GM21737 (cell line): ENCODE data around the gene CDK5RAP1.
A peak's percentile ranks its signal among the peaks of the same experiment; 100 is the strongest.
"Not testable (repeated sequence)": the region's sequence is repeated elsewhere in the genome, so short reads cannot be mapped to it uniquely, and the experiment has no call there.

Experiments
- ATAC-seq: cut with Tn5 transposase; IDR thresholded peaks from one replicate; pipeline ENCODE4 v1.9.1; 2021; ENCODE audit warnings: mild to moderate bottlenecking, moderate library complexity; ENCODE audit not compliant: unreplicated experiment

The CDK5RAP1 gene

GRCh38 chr20:33419140-33419974, 18.0 kb upstream of the CDK5RAP1 start:
- ATAC-seq, result no peak

DNA sequence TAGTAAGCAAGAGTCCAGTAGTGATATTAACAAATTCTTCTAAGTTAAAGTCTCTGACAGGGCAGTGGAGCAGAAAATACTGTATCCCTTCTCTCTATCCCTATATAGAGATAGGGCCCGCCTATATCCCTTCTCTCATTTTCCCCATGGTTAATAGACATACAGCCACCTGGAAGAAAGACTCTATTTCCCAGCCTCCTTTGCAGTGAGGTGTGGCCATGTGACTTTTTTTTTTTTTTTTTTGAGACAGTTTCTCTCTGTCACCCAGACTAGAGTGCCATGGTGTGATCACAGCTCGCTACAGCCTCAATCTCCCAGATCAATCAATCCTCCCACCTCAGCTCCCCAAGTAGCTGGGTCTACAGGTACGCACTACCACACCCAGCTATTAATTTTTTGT, 16.7 kb upstream of the CDK5RAP1 start:
- no peak for ATAC-seq

- ATAC-seq, result no peak
Observed at GRCh38 chr20:33415948-33416347, 14.6 kb upstream of the CDK5RAP1 start.

DNA sequence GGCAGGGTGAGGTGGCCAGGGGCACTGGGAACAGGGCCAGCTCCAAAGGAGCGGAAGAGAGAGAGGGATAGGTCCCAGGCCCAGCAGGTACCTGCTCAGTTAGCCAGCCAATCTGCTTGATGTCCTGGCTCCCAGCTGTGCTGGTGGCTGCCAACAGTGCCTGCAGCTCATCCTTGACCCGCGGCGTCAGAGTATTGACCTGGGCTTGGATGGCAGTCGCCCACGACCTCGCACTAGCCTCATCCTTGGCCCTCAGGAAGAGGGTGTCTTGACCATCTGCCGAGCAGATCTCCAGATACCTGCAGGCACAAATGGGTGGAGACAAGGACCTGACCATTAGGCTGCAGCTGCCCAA, 11.1 kb upstream of the CDK5RAP1 start:
- no peak for ATAC-seq

DNA sequence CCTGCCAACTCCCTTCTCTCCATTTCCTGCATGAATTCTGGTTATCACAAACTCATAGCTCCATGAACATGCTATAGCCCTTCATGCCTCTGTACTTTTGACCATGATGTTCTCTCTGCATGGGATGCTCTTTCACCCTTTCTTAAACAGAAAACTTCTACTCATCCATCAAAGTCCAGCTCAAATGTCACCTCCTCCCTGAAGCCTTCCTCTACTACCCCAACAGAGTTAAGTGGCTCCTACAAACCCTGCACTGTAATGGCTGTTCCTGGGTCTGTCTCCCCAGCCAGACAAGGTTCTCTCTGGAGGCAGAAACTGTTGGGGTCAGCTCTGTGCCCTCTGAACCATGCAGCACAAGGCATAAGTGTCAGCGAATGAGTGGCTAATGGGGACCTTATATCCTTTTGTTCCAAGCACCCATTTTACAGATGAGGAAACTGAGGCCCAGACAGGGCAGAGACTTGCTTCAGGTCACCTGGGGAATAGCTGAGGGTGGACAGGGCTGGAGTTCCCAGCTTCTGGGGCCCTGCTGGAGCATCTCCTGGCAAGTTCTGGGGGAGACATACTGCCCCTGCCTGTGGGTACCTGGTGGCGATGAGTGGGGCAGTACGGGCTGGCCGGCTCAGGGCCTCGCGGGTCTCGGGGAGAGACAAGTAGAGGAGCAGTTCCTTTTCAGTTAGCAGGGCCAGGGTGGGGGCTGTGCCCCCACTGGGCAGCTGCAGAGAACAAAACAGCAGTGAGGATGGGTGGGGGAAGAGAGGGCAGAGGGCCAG, 10.6 kb upstream of the CDK5RAP1 start:
- ATAC-seq, result no peak

DNA sequence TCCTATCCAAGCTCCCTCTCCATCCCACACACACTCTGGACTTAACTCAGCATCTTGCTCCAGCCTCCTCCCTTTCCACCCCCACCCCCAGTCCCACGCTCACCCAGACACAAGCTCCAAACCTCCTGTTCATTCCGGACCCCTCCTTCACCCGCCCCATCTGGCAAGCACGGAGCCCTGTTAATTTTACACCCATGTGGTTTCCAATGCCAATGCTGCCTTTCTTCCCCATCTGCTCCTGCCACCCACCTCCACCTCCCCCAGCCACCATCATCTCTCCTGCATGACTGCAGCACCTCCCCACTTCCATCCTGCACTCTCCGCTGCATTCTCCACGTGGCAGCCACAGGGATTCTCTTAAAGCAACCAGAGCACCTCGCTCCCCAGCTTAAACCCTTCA, 9.9 kb upstream of the CDK5RAP1 start:
- ATAC-seq, result no peak

DNA sequence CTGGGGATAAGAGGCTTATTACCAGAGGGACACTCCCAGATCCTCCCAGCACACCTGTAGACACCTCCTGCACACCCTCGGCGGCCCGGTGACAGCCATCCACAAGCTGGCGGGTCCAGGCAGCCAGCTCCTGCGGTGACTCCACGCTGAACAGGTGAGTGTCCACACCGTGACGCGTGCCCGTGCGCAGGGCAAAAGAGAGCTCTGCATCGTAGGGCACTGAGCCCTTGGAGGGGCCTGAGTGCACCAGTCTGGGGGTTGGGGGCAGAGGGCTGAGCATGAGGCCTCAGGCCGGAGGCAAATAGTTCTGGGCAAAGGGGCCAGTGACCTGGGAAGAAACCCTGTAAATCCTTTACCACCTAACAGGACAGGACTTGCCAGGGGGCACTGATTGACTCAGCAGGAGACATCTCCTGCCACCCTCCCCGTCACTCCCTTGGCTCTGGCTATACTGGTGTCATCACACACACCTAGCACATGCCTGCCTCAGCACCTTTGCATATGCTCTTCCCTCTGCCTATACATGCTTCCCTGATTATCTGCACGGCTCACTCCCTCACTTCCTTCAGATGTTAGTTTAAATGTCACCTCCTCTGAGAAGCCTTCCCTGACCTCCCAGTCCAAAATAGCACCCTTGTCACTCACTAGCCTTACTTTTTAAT, 8.9 kb upstream of the CDK5RAP1 start:
- no peak for ATAC-seq

- peak; percentile 64 for ATAC-seq
Observed at GRCh38 chr20:33408716-33409654, 7.7 kb upstream of the CDK5RAP1 start.

DNA sequence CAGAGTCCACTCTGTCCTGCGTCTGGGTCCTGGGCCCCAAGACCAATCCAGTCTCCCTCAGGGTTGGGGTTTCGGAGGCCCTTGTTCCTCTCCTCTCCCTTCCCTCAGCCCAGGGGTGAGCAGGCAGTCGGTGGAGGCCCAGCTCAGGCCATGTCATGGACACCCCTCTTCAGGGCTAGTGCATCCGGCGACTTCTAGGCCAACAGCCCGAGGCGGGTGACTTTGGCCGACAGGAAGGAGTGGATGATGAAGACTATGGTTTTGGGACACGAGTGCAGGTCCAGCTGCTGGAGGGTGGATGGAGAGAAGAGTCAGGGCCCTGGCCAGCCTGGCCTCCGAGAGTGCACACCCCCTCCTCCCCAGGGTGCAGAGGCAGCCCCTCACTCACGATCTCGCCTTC, 7.0 kb upstream of the CDK5RAP1 start:
- no peak for ATAC-seq

DNA sequence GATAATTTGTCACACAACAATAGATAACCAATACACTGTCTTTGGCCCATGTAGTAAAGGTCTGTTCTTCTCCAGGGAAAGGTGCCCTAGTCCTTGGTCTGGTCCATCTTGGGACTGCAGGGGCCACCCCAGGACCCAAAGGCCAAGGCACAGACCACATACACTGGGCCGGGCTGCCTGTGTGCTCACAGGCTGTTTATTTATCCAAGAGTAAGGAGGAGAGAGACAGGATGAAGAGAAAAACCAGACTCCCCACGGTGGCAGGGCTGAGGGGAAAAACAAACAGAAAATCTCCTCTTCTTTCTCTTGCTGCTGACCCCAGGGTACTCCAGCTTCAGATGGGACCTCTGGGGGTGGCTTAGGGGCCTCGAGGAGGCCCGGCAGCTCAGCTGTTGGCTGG, 6.5 kb upstream of the CDK5RAP1 start:
- no peak for ATAC-seq

GRCh38 chr20:33407251-33407650, 5.9 kb upstream of the CDK5RAP1 start:
- ATAC-seq, result no peak

- no peak for ATAC-seq
Observed at GRCh38 chr20:33404281-33404680, 3.0 kb upstream of the CDK5RAP1 start.

DNA sequence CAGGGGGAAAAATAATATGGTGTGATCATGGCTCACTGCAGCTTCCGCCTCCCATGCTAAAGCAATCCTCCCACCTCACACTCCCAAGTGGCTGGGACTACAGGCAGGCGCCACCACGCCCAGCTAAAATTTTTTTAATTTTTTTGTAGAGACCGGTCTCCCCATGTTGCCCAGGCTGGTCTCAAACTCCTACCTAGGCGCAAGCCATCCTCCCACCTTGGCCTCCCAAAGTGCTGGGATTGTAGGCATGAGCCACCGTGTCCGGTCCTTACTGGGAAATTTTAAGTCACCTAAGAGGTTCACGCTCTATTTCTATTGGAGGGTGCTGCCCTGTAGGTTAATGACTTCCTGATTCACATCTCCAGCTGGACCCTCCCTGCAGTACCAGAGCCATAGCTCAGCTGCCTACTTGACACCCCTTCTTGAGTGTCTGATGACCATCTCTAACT, 626 bp upstream of the CDK5RAP1 start:
- no peak for ATAC-seq

DNA sequence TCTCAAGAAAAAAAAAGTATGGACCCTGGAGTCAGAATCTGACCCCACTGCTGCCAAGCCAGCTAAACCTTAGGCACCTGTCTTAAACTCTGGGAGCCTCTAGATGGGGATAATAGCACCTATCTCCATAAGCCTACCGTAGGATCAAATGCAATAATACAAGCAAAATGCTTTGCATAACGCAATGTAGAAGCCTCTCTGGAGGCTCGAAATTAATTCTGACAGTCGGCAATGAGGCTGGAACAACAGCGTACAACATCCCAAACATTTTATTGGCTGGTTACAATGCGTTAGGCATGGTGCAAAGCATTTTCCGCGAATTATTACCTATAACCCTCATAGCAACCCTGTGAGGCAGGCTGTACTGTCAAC, 521 bp downstream of the CDK5RAP1 start:
- ATAC-seq, result peak; percentile 25

- no peak for ATAC-seq
Observed at GRCh38 chr20:33399924-33400323, 1.4 kb downstream of the CDK5RAP1 start.

DNA sequence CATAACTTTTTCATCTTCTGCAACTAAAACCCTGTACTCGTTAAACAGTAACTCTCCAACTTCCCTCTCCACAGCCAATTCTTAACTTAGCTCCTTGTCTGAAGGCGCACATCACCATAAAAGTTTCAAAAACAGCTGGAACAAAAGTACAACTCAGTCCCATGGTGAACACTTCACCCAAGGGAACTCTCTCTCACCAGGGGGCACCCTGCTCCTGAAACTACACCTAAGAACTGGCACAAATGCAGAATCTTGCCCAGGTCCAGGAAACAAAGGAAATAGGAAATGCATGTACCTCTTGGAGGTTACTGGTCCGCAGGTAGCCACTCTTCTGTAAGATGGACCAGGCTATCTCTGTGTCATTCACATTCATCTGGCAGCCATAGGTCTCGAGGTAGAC, 6.6 kb downstream of the CDK5RAP1 start:
- no peak for ATAC-seq

- no peak for ATAC-seq
Observed at GRCh38 chr20:33393609-33394008, 7.7 kb downstream of the CDK5RAP1 start.

GRCh38 chr20:33391722-33392415, 9.4 kb downstream of the CDK5RAP1 start:
- ATAC-seq, result no peak

- not testable (repeated sequence) for ATAC-seq
Observed at GRCh38 chr20:33389326-33389725, 12.0 kb downstream of the CDK5RAP1 start.

- no peak for ATAC-seq
Observed at GRCh38 chr20:33388268-33388667, 13.1 kb downstream of the CDK5RAP1 start.
